SK-N-SH treated with all-trans-retinoic acid at 6 μM for 48 hours (cell line): Measurements from ENCODE around the gene FUNDC1.
"Not testable (repeated sequence)": the region's sequence is repeated elsewhere in the genome, so short reads cannot be mapped to it uniquely, and the experiment has no call there.

Experiments
- ATAC-seq: fragments of 200-7000 bp; cut with Tn5 transposase; 3 replicates; pipeline ENCODE4 v1.9.1; 2020; ENCODE audit warnings: mild to moderate bottlenecking, moderate library complexity
- ARNTL ChIP-seq: fragments of 450-650 bp; formaldehyde crosslinking; IDR thresholded peaks from 2 replicates; pipeline ENCODE4 v1.5.0; 2020; ENCODE audit warnings: low read depth, mild to moderate bottlenecking, moderate library complexity, borderline replicate concordance
- BACH2 ChIP-seq: fragments of 250-450 bp; sonication (Bioruptor Pico); IDR thresholded peaks from 2 replicates; pipeline ENCODE4 v1.9.0; 2021; ENCODE audit warnings: mild to moderate bottlenecking, borderline replicate concordance
- CSDC2 ChIP-seq: fragments of 250-450 bp; sonication (Bioruptor Pico); IDR thresholded peaks from 2 replicates; pipeline ENCODE4 v1.5.0; 2020; ENCODE audit warnings: mild to moderate bottlenecking, moderate library complexity
- GLIS3 ChIP-seq: fragments of 250-450 bp; sonication (Bioruptor Pico); IDR thresholded peaks from 2 replicates; pipeline ENCODE4 v1.5.0; 2020; ENCODE audit warnings: mild to moderate bottlenecking, moderate library complexity
- OSR1 ChIP-seq: fragments of 250-450 bp; sonication (Bioruptor Pico); IDR thresholded peaks from 2 replicates; pipeline ENCODE4 v1.8.0; 2022; ENCODE audit warnings: moderate library complexity, mild to moderate bottlenecking, inconsistent platforms
- PATZ1 ChIP-seq: fragments of 250-450 bp; sonication (Bioruptor Pico); IDR thresholded peaks from 2 replicates; pipeline ENCODE4 v1.8.0; 2020; ENCODE audit warnings: mild to moderate bottlenecking, moderate library complexity, borderline replicate concordance
- POU6F1 ChIP-seq: fragments of 250-450 bp; sonication (Bioruptor Pico); IDR thresholded peaks from 2 replicates; pipeline ENCODE4 v1.8.0; 2021; ENCODE audit warnings: low read depth, mild to moderate bottlenecking, moderate library complexity, borderline replicate concordance
- PPARA ChIP-seq: fragments of 250-450 bp; sonication (Bioruptor Pico); IDR thresholded peaks from 2 replicates; pipeline ENCODE4 v1.5.0; 2020; ENCODE audit warnings: mild to moderate bottlenecking, borderline replicate concordance
- RARB ChIP-seq: fragments of 250-450 bp; sonication (Bioruptor Pico); IDR thresholded peaks from 2 replicates; pipeline ENCODE4 v1.8.0; 2021; ENCODE audit warnings: mild to moderate bottlenecking, moderate library complexity
- SNAI2 ChIP-seq: fragments of 250-450 bp; sonication (Bioruptor Pico); IDR thresholded peaks from 2 replicates; pipeline ENCODE4 v1.5.0; 2020; ENCODE audit warnings: mild to moderate bottlenecking, moderate library complexity
- TCF4 ChIP-seq: fragments of 250-450 bp; sonication (Bioruptor Pico); IDR thresholded peaks from 2 replicates; pipeline ENCODE4 v1.8.0; 2021; ENCODE audit warnings: mild to moderate bottlenecking, moderate library complexity, borderline replicate concordance
- TOX ChIP-seq: fragments of 250-450 bp; sonication (Bioruptor Pico); IDR thresholded peaks from 2 replicates; pipeline ENCODE4 v1.8.0; 2021; ENCODE audit warnings: mild to moderate bottlenecking, moderate library complexity, borderline replicate concordance
- ZC3H10 ChIP-seq: fragments of 250-450 bp; sonication (Bioruptor Pico); IDR thresholded peaks from 2 replicates; pipeline ENCODE4 v1.5.1; 2021; ENCODE audit warnings: mild to moderate bottlenecking, moderate library complexity
- ZFP3 ChIP-seq: fragments of 250-450 bp; sonication (Bioruptor Pico); IDR thresholded peaks from 2 replicates; pipeline ENCODE4 v1.5.0; 2020; ENCODE audit warnings: mild to moderate bottlenecking, moderate library complexity
- ZFP30 ChIP-seq: fragments of 450-650 bp; formaldehyde crosslinking; IDR thresholded peaks from 2 replicates; pipeline ENCODE4 v1.5.0; 2022; ENCODE audit warnings: mild to moderate bottlenecking, moderate library complexity
- ZNF565 ChIP-seq: fragments of 450-650 bp; formaldehyde crosslinking; conservative IDR thresholded peaks from 2 replicates; pipeline ENCODE4 v1.5.0; 2020; ENCODE audit warnings: low read depth, mild to moderate bottlenecking, moderate library complexity
- ZNF8 ChIP-seq: fragments of 450-650 bp; formaldehyde crosslinking; IDR thresholded peaks from 2 replicates; pipeline ENCODE4 v1.5.0; 2020; ENCODE audit warnings: mild to moderate bottlenecking, moderate library complexity
- TF ChIP-seq, protein P1 (sequence below): fragments of 250-450 bp; sonication (Bioruptor Pico); IDR thresholded peaks from 2 replicates; pipeline ENCODE4 v1.5.1; 2021; ENCODE audit warnings: mild to moderate bottlenecking, moderate library complexity
- TF ChIP-seq, protein P2 (sequence below): fragments of 250-450 bp; sonication (Bioruptor Pico); IDR thresholded peaks from 2 replicates; pipeline ENCODE4 v1.5.0; 2020; ENCODE audit warnings: mild to moderate bottlenecking, moderate library complexity
- TF ChIP-seq, protein P3 (sequence below): fragments of 250-450 bp; sonication (Bioruptor Pico); IDR thresholded peaks from 2 replicates; pipeline ENCODE4 v1.5.1; 2020; ENCODE audit warnings: low read depth, mild to moderate bottlenecking, moderate library complexity

The FUNDC1 gene

DNA sequence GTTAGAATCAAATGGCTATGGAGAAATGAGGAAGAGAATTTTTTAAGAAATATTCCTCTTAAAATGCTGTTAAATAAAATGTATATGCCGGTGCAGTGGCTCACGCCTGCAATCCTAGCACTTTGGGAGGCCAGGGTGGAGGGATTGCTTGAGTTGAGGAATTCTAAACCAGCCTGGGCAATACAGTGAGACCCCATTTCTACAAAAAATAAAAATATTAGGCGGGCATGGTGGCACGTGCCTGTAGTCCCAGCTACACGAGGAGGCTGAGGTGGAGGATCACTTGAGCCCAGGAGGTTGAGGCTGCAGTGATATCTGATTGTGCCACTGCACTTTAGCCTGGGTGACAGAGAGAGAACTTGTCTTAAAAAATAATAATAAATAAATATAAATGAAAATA is 7.9 kb upstream of the FUNDC1 start:
- no peak for TF ChIP-seq ZNF565
- no peak for TF ChIP-seq POU6F1
- TF ChIP-seq, protein P1, sequence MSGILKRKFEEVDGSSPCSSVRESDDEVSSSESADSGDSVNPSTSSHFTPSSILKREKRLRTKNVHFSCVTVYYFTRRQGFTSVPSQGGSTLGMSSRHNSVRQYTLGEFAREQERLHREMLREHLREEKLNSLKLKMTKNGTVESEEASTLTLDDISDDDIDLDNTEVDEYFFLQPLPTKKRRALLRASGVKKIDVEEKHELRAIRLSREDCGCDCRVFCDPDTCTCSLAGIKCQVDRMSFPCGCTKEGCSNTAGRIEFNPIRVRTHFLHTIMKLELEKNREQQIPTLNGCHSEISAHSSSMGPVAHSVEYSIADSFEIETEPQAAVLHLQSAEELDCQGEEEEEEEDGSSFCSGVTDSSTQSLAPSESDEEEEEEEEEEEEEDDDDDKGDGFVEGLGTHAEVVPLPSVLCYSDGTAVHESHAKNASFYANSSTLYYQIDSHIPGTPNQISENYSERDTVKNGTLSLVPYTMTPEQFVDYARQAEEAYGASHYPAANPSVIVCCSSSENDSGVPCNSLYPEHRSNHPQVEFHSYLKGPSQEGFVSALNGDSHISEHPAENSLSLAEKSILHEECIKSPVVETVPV (CRISPR knock-in tag): no peak
- TF ChIP-seq TOX: no peak
- TF ChIP-seq PPARA (CRISPR knock-in tag): no peak
- no peak for TF ChIP-seq ZFP3 (CRISPR knock-in tag)
- no peak for TF ChIP-seq ARNTL (CRISPR knock-in tag)
- TF ChIP-seq SNAI2: no peak
- TF ChIP-seq BACH2 (CRISPR knock-in tag): no peak
- TF ChIP-seq, protein P2, sequence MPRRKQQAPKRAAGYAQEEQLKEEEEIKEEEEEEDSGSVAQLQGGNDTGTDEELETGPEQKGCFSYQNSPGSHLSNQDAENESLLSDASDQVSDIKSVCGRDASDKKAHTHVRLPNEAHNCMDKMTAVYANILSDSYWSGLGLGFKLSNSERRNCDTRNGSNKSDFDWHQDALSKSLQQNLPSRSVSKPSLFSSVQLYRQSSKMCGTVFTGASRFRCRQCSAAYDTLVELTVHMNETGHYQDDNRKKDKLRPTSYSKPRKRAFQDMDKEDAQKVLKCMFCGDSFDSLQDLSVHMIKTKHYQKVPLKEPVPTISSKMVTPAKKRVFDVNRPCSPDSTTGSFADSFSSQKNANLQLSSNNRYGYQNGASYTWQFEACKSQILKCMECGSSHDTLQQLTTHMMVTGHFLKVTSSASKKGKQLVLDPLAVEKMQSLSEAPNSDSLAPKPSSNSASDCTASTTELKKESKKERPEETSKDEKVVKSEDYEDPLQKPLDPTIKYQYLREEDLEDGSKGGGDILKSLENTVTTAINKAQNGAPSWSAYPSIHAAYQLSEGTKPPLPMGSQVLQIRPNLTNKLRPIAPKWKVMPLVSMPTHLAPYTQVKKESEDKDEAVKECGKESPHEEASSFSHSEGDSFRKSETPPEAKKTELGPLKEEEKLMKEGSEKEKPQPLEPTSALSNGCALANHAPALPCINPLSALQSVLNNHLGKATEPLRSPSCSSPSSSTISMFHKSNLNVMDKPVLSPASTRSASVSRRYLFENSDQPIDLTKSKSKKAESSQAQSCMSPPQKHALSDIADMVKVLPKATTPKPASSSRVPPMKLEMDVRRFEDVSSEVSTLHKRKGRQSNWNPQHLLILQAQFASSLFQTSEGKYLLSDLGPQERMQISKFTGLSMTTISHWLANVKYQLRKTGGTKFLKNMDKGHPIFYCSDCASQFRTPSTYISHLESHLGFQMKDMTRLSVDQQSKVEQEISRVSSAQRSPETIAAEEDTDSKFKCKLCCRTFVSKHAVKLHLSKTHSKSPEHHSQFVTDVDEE: no peak
- no peak for TF ChIP-seq OSR1 (CRISPR knock-in tag)
- no peak for TF ChIP-seq TCF4 (CRISPR knock-in tag)
- no peak for TF ChIP-seq GLIS3 (CRISPR knock-in tag)
- TF ChIP-seq ZNF8 (CRISPR knock-in tag): no peak
- TF ChIP-seq ZFP30 (CRISPR knock-in tag): no peak
- no peak for TF ChIP-seq RARB (CRISPR knock-in tag)
- TF ChIP-seq, protein P3, sequence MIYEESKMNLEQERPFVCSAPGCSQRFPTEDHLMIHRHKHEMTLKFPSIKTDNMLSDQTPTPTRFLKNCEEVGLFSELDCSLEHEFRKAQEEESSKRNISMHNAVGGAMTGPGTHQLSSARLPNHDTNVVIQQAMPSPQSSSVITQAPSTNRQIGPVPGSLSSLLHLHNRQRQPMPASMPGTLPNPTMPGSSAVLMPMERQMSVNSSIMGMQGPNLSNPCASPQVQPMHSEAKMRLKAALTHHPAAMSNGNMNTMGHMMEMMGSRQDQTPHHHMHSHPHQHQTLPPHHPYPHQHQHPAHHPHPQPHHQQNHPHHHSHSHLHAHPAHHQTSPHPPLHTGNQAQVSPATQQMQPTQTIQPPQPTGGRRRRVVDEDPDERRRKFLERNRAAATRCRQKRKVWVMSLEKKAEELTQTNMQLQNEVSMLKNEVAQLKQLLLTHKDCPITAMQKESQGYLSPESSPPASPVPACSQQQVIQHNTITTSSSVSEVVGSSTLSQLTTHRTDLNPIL (CRISPR knock-in tag): no peak
- TF ChIP-seq ZC3H10 (CRISPR knock-in tag): no peak
- ATAC-seq: no peak

- not testable (repeated sequence) for ATAC-seq
Measured at GRCh38 chrX:44545454-44545853, 2.8 kb upstream of the FUNDC1 start.

GRCh38 chrX:44544036-44544435 is 1.4 kb upstream of the FUNDC1 start:
- no peak for ATAC-seq
- no peak for TF ChIP-seq ZNF565
- no peak for TF ChIP-seq ARNTL (CRISPR knock-in tag)
- TF ChIP-seq PATZ1 (CRISPR knock-in tag): no peak
- no peak for TF ChIP-seq GLIS3 (CRISPR knock-in tag)
- TF ChIP-seq, protein P1 (CRISPR knock-in tag): no peak
- TF ChIP-seq CSDC2 (CRISPR knock-in tag): no peak
- no peak for TF ChIP-seq BACH2 (CRISPR knock-in tag)
- TF ChIP-seq ZFP30 (CRISPR knock-in tag): no peak
